GM12891 (cell line): ENCODE data around the gene MAN2C1.
"Not testable (repeated sequence)": the region's sequence is repeated elsewhere in the genome, so short reads cannot be mapped to it uniquely, and the experiment has no call there.

Source experiments
- DNase-seq: peaks from one replicate; pipeline ENCODE4 v3.0.0; 2011; ENCODE audit warnings: low spot score; ENCODE audit not compliant: insufficient read length
- FAIRE-seq: peaks from 2 replicates; lab custom pipeline; 2011; peaks lifted over from hg19 to GRCh38; lab: Jason Lieb, UNC
- PAX5 ChIP-seq: IDR thresholded peaks from 2 replicates; pipeline ENCODE4 v1.6.1; 2011; ENCODE audit warnings: low read length, moderate library complexity, mild to moderate bottlenecking; ENCODE audit not compliant: insufficient read depth, severe bottlenecking
- POLR2A ChIP-seq: IDR thresholded peaks from 2 replicates; pipeline ENCODE4 v1.6.1; 2011; ENCODE audit warnings: low read depth, low read length, control low read depth
- POLR2AphosphoS5 ChIP-seq: IDR thresholded peaks from 2 replicates; pipeline ENCODE4 v1.6.1; 2011; ENCODE audit warnings: low read depth, low read length, control low read depth
- POU2F2 ChIP-seq: IDR thresholded peaks from 2 replicates; pipeline ENCODE4 v1.6.1; 2011; ENCODE audit warnings: low read depth, mild to moderate bottlenecking, control low read depth, low read length, moderate library complexity
- SPI1 ChIP-seq: IDR thresholded peaks from 2 replicates; pipeline ENCODE4 v1.6.1; 2011; ENCODE audit warnings: low read depth, low read length, control low read depth
- TAF1 ChIP-seq: IDR thresholded peaks from 2 replicates; pipeline ENCODE4 v1.6.1; 2011; ENCODE audit warnings: low read depth, low read length, control low read depth

MAN2C1 gene

GRCh38 chr15:75348562-75349350 lies 19.7 kb downstream of the MAN2C1 start:
- peak; percentile 38 for FAIRE-seq

DNA sequence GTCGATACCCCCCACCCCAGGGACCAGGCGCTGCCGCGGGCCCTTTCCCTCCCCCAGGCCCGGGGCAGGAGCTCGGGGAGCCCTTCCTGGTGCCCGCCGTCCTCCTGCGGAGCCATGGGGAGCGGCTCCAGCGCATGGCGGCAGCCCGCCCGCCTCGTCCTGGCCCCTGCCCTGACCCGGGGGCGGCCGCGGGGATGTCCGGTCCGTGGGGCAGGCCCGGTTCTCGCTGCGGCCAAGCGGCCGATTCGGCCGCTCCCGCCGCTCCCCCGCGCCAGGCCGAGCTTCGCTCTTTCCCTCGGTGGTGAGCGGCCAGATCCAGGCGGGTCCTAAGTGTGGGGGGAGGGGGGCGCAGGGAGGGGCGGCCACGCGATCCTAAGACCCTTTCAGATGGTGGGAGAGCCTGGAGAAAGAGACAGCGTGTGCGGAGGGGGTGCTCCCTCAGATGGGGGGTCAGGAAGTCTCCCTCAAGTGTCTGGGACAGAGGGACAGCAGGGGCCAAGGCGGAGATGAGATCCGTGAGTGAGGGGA lies 20.3 kb downstream of the MAN2C1 start:
- no peak for DNase-seq
- TF ChIP-seq POU2F2 (no peak), SPI1 (no peak), TAF1 (no peak), PAX5 (no peak), POLR2A (no peak), POLR2AphosphoS5 (no peak)
- FAIRE-seq: no peak

More at GRCh38 chr15:75348562-75349350, 19.7 kb downstream of the MAN2C1 start:
- TF ChIP-seq POU2F2 (no peak), POLR2AphosphoS5 (no peak), TAF1 (no peak), PAX5 (no peak), SPI1 (no peak), POLR2A (no peak)
- no peak for DNase-seq

GRCh38 chr15:75347222-75348033 lies 21.0 kb downstream of the MAN2C1 start:
- FAIRE-seq (peak; percentile 97), DNase-seq (peak; percentile 66)
- 0 out of 2 replicates have a peak, but pooled peaks have one; percentile 37 for TF ChIP-seq POLR2AphosphoS5
- no peak for TF ChIP-seq SPI1

DNA sequence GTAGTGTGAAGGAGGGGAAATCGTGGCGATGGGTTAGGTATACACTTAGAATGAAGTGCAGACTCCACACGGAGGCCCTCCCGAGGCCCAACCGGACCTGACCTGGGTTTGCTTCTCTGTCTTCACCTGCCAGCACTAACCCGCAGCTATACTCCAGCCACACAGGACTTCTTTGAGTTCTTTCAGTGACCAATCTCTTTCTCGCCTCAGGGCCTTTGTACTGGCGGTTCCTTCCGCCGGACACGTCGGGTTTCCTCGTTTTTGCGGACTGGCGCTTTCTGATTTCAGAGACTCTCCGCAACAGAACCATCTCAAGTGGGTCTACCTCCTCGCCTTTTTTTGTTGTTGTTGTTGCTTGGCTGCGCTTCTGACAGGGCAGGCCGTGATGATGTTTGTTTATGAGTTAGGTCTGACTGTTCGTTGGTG lies 21.6 kb downstream of the MAN2C1 start, which contains the start of gene NEIL1:
Gene NEIL1, plus strand, starts transcription at position 244 of the 426 bp plus-strand sequence. CDS start 1,867 bp downstream, outside the sequence.
- TF ChIP-seq POLR2AphosphoS5: no peak
- no peak for TF ChIP-seq PAX5
- no peak for TF ChIP-seq POU2F2
- TF ChIP-seq POLR2A: no peak
- TF ChIP-seq TAF1: no peak
- TF ChIP-seq SPI1: no peak
- DNase-seq (no peak), FAIRE-seq (no peak)

DNA sequence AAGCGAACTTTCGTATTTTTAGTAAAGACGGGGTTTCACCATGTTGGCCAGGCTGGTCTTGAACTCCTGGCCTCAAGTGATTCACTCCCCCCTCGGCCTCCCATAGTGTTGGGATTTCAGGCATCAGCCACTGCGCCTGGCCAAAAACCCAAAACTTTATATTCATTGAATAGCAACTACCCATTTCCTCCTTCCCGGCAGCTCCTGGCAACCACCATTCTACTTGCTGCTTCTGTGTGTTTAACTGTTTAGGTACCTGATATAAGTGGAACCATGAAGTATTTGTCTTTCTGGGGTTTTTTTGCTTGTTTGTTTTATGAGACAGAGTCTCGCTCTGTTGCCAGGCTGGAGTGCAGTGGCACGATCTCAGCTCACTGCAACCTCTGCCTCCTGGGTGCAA lies 24.5 kb downstream of the MAN2C1 start:
- not testable (repeated sequence) for FAIRE-seq, DNase-seq

DNA sequence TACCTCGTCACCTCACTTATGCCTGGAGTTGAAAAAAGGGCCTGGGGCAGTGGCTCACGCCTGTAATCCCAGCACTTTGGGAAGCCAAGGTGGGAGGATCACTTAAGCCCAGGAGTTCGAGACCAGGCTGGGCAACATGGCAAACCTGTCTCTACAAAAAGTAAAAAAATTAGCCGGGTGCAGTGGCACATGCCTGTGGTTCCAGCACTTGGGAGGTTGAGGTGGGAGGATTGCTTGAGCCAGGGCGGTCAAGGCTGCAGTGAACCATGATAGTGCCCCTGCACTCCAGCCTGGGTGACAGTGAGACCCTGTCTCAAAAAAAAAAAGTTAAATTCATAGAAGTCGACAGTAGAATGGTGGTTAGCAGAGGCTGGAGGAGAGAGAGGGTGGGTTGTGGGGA lies 26.2 kb downstream of the MAN2C1 start:
- TF ChIP-seq POLR2AphosphoS5: no peak
- no peak for TF ChIP-seq POU2F2
- no peak for DNase-seq
- FAIRE-seq: no peak

DNA sequence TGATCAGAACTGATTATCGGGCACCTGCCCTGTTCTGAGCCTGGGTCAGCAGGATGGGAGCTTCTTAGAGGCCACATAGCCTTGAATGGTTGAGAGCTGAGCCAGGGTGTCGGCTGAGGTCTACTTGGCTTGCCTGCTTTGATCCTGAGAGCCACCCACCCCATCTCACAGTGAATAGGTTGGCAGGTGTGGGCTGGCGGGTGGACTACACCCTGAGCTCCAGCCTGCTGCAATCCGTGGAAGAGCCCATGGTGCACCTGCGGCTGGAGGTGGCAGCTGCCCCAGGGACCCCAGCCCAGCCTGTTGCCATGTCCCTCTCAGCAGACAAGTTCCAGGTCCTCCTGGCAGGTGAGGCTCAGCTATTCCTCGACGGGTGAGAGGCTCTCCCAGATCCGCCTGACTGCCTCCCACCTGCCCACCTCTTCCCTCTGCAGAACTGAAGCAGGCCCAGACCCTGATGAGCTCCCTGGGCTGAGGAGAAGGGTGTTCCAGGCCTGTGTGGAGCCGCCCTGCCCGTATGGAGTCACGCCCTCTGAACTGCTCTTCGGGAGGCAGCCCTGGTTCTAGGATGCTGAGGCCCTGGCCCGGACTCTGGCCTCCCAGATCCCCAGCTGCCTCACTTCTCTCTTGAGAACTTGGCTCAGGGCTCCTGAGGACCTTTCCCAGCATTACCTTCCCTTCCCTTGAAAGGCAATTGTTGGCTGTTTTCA lies 28.7 kb downstream of the MAN2C1 start:
- no peak for FAIRE-seq

DNA sequence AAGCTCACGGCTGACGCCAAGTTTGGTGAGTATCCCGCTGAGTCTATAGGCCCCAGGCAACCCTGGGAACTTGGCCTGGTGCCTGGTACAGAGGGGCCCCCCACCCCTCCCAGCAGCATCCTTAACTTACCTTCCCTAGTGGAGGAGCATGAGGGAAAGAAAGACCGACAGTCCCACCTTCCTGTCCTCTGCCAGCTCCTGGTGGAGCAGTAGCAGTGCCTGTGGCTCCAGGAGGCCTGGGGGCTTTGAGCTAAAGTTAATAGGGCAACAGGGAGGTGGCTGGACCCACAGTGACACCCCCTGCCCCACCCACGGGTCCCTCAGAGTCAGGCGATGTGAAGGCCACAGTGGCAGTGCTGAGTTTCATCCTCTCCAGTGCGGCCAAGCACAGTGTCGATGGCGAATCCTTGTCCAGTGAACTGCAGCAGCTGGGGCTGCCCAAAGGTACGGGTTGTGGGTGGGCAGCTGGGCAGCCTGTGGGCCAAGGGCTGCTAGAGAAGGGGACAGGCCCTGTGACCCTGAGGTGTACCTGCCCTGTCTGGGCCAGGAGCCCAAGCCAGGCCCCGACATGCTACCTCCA lies 29.7 kb downstream of the MAN2C1 start:
- FAIRE-seq: no peak
- no peak for DNase-seq
- no peak for TF ChIP-seq TAF1
- TF ChIP-seq POLR2A: no peak
- no peak for TF ChIP-seq POLR2AphosphoS5
- no peak for TF ChIP-seq POU2F2
- TF ChIP-seq PAX5: no peak
- TF ChIP-seq SPI1: no peak

More for the DNA sequence above, 28.7 kb downstream of the MAN2C1 start:
- no peak for TF ChIP-seq POLR2AphosphoS5
- TF ChIP-seq TAF1: no peak
- TF ChIP-seq SPI1: no peak
- no peak for TF ChIP-seq POLR2A
- TF ChIP-seq POU2F2: no peak
- no peak for TF ChIP-seq PAX5
- no peak for DNase-seq

DNA sequence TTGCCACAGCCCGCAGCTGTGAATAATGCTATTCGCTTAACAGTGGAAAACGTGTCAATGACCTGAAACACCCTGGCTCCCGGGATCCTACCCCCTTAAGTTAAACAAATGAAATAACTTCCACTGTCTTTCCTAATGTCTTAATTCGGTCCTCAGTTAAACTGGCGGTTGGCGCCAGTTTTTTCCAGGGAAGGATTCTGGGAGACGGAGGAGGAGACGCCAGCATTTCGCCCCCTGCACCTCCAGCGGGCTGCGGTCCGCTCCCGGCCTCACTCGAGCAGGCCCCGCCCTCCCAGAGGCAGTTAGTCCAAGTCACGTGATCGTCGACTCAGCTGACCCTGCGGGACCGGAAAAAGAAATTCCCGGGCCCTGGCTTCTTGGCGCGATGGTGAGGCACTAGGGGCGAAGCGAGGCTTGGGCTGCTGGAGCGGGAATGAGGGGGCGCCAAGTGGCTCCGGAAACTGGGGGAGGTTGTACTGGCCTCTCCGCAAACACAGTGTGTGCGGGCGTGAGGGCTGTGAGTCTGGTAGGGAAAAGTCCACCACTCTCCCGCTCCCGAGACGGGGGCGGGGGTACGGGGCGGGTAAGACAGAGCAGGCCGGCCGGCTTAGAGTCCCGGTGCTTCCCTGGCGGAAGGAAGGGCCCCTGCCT lies 32.6 kb downstream of the MAN2C1 start, which contains the start of gene COMMD4:
Gene COMMD4, plus strand, starts transcription at position 359 of the 651 bp plus-strand sequence. Its CDS starts 27 bp downstream, at position 386.
- DNase-seq (peak; percentile 61), FAIRE-seq (peak; percentile 82)
- TF ChIP-seq POU2F2 (no peak), TAF1 (peak; percentile 41; the same call in 1 of the 2 replicates)
